HepG2 (cell line): ENCODE results near the gene TSPAN5.

Source experiments
- AGO2 ChIP-seq: fragments of 200-400 bp; formaldehyde crosslinking; optimal IDR thresholded peaks from 2 replicates; pipeline ENCODE3; 2017; ENCODE audit warnings: mild to moderate bottlenecking, low read depth, low read length, moderate library complexity
- FOXA3 ChIP-seq: IDR thresholded peaks from 2 replicates; pipeline ENCODE4 v1.6.1; 2016; ENCODE audit warnings: missing genetic modification reagents, missing compliant biosample characterization
- FOXC1 ChIP-seq: sonication (generic); formaldehyde crosslinking; IDR thresholded peaks from 2 replicates; pipeline ENCODE4 v1.8.0; 2022; ENCODE audit warnings: mild to moderate bottlenecking, missing genetic modification reagents, borderline replicate concordance
- NFATC3 ChIP-seq: sonication (generic); formaldehyde crosslinking; IDR thresholded peaks from 2 replicates; pipeline ENCODE4 v1.5.1; 2020; ENCODE audit warnings: mild to moderate bottlenecking, missing genetic modification reagents
- NFRKB ChIP-seq: fragments of 450-650 bp; IDR thresholded peaks from 2 replicates; pipeline ENCODE4 v1.6.1; 2017
- POLR2AphosphoS5 ChIP-seq: IDR thresholded peaks from 2 replicates; pipeline ENCODE4 v1.6.1; 2012; ENCODE audit warnings: low read depth, low read length
- ZMYM4 ChIP-seq: sonication (generic); formaldehyde crosslinking; IDR thresholded peaks from 2 replicates; pipeline ENCODE4 v1.8.1; 2023; ENCODE audit warnings: mild to moderate bottlenecking, missing genetic modification reagents
- ZNF143 ChIP-seq: sonication (generic); formaldehyde crosslinking; IDR thresholded peaks from 2 replicates; pipeline ENCODE4 v1.4.0; 2020; ENCODE audit warnings: missing genetic modification reagents
- ZNF567 ChIP-seq: sonication (generic); formaldehyde crosslinking; IDR thresholded peaks from 2 replicates; pipeline ENCODE4 v1.8.1; 2023; ENCODE audit warnings: mild to moderate bottlenecking, missing genetic modification reagents, borderline replicate concordance
- ZNF737 ChIP-seq: sonication (generic); formaldehyde crosslinking; IDR thresholded peaks from 2 replicates; pipeline ENCODE4 v1.5.0; 2020; ENCODE audit warnings: missing genetic modification reagents, mild to moderate bottlenecking, borderline replicate concordance
- TF ChIP-seq, protein P1 (sequence below): sonication (generic); formaldehyde crosslinking; IDR thresholded peaks from 2 replicates; pipeline ENCODE4 v1.4.0; 2020; ENCODE audit warnings: mild to moderate bottlenecking, missing genetic modification reagents, borderline replicate concordance
- TF ChIP-seq, protein P2 (sequence below): sonication (generic); formaldehyde crosslinking; IDR thresholded peaks from 2 replicates; pipeline ENCODE4 v1.5.0; 2020; ENCODE audit warnings: mild to moderate bottlenecking, missing genetic modification reagents, moderate library complexity
- TF ChIP-seq, protein P3 (sequence below): sonication (generic); formaldehyde crosslinking; IDR thresholded peaks from 2 replicates; pipeline ENCODE4 v1.5.1; 2020; ENCODE audit warnings: mild to moderate bottlenecking, missing genetic modification reagents, moderate library complexity

DNA sequence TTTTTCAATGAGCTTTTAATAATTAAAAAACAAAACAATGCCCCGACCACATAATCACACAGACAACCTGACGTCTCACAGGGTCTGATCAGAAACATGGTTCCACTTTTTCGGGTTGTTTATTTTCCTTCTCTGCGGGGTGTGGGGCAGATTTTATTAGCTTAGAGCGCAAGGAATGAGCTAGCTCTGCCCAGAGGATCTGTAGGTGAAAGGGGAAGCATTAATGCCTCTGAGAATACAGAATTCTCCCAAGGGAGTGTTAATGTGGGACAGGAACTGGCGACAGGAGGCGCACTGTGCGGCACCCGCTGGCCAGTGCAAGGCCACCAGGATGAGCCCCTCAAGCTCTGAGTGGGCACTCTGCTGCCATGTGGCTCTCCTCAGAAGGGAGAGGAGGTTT, 181.5 kb downstream of the TSPAN5 start:
- TF ChIP-seq AGO2 = no peak
- no peak for TF ChIP-seq NFATC3
- TF ChIP-seq ZMYM4 = no peak
- TF ChIP-seq, protein P1, sequence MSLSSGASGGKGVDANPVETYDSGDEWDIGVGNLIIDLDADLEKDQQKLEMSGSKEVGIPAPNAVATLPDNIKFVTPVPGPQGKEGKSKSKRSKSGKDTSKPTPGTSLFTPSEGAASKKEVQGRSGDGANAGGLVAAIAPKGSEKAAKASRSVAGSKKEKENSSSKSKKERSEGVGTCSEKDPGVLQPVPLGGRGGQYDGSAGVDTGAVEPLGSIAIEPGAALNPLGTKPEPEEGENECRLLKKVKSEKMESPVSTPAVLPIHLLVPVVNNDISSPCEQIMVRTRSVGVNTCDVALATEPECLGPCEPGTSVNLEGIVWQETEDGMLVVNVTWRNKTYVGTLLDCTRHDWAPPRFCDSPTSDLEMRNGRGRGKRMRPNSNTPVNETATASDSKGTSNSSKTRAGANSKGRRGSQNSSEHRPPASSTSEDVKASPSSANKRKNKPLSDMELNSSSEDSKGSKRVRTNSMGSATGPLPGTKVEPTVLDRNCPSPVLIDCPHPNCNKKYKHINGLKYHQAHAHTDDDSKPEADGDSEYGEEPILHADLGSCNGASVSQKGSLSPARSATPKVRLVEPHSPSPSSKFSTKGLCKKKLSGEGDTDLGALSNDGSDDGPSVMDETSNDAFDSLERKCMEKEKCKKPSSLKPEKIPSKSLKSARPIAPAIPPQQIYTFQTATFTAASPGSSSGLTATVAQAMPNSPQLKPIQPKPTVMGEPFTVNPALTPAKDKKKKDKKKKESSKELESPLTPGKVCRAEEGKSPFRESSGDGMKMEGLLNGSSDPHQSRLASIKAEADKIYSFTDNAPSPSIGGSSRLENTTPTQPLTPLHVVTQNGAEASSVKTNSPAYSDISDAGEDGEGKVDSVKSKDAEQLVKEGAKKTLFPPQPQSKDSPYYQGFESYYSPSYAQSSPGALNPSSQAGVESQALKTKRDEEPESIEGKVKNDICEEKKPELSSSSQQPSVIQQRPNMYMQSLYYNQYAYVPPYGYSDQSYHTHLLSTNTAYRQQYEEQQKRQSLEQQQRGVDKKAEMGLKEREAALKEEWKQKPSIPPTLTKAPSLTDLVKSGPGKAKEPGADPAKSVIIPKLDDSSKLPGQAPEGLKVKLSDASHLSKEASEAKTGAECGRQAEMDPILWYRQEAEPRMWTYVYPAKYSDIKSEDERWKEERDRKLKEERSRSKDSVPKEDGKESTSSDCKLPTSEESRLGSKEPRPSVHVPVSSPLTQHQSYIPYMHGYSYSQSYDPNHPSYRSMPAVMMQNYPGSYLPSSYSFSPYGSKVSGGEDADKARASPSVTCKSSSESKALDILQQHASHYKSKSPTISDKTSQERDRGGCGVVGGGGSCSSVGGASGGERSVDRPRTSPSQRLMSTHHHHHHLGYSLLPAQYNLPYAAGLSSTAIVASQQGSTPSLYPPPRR (CRISPR knock-in tag) = no peak
- TF ChIP-seq FOXC1 (CRISPR knock-in tag) = no peak
- no peak for TF ChIP-seq ZNF143 (CRISPR knock-in tag)
- TF ChIP-seq NFRKB = no peak
- no peak for TF ChIP-seq ZNF737 (CRISPR knock-in tag)
- no peak for TF ChIP-seq ZNF567 (CRISPR knock-in tag)
- TF ChIP-seq, protein P2, sequence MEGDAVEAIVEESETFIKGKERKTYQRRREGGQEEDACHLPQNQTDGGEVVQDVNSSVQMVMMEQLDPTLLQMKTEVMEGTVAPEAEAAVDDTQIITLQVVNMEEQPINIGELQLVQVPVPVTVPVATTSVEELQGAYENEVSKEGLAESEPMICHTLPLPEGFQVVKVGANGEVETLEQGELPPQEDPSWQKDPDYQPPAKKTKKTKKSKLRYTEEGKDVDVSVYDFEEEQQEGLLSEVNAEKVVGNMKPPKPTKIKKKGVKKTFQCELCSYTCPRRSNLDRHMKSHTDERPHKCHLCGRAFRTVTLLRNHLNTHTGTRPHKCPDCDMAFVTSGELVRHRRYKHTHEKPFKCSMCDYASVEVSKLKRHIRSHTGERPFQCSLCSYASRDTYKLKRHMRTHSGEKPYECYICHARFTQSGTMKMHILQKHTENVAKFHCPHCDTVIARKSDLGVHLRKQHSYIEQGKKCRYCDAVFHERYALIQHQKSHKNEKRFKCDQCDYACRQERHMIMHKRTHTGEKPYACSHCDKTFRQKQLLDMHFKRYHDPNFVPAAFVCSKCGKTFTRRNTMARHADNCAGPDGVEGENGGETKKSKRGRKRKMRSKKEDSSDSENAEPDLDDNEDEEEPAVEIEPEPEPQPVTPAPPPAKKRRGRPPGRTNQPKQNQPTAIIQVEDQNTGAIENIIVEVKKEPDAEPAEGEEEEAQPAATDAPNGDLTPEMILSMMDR (CRISPR knock-in tag) = no peak
- TF ChIP-seq, protein P3, sequence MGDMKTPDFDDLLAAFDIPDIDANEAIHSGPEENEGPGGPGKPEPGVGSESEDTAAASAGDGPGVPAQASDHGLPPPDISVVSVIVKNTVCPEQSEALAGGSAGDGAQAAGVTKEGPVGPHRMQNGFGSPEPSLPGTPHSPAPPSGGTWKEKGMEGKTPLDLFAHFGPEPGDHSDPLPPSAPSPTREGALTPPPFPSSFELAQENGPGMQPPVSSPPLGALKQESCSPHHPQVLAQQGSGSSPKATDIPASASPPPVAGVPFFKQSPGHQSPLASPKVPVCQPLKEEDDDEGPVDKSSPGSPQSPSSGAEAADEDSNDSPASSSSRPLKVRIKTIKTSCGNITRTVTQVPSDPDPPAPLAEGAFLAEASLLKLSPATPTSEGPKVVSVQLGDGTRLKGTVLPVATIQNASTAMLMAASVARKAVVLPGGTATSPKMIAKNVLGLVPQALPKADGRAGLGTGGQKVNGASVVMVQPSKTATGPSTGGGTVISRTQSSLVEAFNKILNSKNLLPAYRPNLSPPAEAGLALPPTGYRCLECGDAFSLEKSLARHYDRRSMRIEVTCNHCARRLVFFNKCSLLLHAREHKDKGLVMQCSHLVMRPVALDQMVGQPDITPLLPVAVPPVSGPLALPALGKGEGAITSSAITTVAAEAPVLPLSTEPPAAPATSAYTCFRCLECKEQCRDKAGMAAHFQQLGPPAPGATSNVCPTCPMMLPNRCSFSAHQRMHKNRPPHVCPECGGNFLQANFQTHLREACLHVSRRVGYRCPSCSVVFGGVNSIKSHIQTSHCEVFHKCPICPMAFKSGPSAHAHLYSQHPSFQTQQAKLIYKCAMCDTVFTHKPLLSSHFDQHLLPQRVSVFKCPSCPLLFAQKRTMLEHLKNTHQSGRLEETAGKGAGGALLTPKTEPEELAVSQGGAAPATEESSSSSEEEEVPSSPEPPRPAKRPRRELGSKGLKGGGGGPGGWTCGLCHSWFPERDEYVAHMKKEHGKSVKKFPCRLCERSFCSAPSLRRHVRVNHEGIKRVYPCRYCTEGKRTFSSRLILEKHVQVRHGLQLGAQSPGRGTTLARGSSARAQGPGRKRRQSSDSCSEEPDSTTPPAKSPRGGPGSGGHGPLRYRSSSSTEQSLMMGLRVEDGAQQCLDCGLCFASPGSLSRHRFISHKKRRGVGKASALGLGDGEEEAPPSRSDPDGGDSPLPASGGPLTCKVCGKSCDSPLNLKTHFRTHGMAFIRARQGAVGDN (CRISPR knock-in tag) = no peak
- no peak for TF ChIP-seq FOXA3 (CRISPR knock-in tag)
- TF ChIP-seq POLR2AphosphoS5 = no peak
